Measurements from ENCODE around the gene AMIGO2.
"Not testable (repeated sequence)": the region's sequence is repeated elsewhere in the genome, so short reads cannot be mapped to it uniquely, and the experiment has no call there.

DNA sequence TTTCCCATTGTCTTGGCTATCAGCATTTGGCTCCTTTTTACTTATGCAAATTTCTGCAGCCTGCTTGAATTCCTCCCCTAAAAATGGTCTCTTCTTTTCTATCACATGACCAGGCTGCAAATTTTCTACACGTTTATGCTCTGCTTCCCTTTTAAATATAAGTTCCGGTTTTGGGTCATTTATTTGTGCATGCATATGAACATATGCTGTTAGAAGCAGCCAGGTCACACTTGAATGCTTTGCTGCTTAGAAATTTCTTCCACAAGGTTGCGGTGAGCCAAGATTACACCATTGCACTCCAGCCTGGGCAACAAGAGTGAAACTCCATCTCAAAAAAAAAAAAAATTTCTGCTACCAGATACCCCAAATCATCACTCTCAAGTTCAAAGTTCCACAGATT, 28.5 kb downstream of the AMIGO2 start:
- TF ChIP-seq, protein P1, sequence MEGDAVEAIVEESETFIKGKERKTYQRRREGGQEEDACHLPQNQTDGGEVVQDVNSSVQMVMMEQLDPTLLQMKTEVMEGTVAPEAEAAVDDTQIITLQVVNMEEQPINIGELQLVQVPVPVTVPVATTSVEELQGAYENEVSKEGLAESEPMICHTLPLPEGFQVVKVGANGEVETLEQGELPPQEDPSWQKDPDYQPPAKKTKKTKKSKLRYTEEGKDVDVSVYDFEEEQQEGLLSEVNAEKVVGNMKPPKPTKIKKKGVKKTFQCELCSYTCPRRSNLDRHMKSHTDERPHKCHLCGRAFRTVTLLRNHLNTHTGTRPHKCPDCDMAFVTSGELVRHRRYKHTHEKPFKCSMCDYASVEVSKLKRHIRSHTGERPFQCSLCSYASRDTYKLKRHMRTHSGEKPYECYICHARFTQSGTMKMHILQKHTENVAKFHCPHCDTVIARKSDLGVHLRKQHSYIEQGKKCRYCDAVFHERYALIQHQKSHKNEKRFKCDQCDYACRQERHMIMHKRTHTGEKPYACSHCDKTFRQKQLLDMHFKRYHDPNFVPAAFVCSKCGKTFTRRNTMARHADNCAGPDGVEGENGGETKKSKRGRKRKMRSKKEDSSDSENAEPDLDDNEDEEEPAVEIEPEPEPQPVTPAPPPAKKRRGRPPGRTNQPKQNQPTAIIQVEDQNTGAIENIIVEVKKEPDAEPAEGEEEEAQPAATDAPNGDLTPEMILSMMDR (IDR thresholded peaks at IDR 0.05), result not testable (repeated sequence)
- not testable (repeated sequence) for TF ChIP-seq POLR2A (IDR thresholded peaks at IDR 0.05)
